Fibroblast of skin of right quadriceps (primary cell): ENCODE data around the gene VEGFA.

Experiments
- DNase-seq: peaks from one replicate; pipeline ENCODE4 v3.0.0-alpha.2; 2013

VEGFA gene

GRCh38 chr6:43826730-43827129 is 56.7 kb downstream of the VEGFA start:
- no peak for DNase-seq

DNA sequence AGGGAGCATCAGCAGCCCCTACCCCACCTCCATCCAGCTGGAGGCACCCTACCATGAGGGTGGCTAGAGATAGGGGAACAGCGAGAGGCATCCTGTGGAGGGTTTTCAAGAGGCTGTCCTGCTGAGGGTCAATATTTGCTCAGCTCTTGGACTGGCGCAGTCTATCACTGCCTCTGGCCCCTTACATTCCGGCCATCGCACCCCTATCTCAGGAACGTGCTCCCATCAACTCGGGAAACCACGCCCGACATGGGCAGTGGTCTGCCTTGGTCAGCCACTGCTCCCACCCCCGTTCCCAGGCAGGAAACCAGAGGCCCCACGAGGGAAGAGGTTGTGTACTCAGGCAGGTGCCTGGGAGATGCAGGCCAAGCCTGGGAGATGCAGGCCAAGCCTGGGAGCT is 57.9 kb downstream of the VEGFA start:
- DNase-seq = no peak

GRCh38 chr6:43828711-43829110 is 58.7 kb downstream of the VEGFA start:
- no peak for DNase-seq

DNA sequence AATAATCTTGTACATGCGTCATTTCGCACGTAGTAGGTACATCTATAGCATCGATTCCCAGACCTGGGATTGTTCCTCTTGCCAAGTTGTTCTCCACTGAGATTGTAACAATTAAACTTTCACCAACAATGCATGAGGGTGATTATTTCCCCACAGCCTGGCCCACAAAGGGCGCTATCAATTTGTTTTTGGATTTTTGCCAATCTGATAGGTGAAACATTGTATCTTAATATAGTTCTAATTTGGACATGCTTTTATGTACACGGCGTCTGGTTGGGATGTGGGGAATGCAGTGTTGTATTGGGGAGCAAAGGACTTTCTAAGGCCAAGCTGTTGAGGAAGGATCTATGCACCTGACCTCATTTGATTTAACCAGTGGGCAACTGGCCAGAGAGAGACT is 59.5 kb downstream of the VEGFA start:
- no peak for DNase-seq

DNA sequence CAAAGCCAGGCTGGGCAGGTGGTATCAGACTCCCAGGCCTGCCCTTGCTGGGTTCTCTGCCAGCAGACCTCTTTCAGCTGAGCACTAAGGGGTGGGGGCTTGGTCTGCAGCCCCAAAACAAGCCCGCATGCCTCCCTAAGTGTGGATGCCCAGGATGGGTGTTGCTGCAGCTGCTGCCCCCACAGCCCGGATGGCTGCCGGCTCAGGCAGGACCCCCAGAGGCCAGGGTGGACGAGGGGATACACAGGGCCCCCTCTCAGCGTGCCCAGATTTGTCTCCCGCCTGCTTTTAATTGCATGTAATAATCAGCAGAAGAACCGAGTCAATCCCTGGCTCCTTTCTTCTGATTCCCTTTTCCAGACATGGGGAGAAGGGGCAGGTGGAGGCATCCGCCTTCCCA is 60.8 kb downstream of the VEGFA start:
- no peak for DNase-seq

- DNase-seq = no peak
Observed at GRCh38 chr6:43831191-43831590, 61.2 kb downstream of the VEGFA start.

GRCh38 chr6:43833223-43833995 is 63.4 kb downstream of the VEGFA start:
- DNase-seq = no peak

DNA sequence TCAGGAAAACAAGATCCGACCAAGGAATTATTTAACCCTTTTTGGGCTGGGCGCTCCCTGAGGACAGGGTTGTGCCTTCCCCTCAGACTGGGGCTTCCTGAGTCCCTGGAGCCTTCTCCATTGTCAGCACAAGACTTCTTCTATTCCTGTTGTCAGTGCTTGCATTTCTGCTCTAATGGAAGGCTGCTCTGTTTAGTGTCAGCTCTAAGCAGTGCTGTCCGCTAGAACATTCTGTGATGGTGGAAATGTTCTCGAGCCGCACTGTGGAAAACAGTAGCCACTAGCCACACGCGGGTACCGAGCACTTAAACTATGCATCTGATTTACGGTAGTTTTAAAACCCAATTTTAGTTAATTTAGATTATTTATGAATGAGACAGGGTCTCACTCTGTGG is 64.0 kb downstream of the VEGFA start:
- no peak for DNase-seq

- DNase-seq = no peak
Observed at GRCh38 chr6:43834528-43835155, 64.6 kb downstream of the VEGFA start.

DNA sequence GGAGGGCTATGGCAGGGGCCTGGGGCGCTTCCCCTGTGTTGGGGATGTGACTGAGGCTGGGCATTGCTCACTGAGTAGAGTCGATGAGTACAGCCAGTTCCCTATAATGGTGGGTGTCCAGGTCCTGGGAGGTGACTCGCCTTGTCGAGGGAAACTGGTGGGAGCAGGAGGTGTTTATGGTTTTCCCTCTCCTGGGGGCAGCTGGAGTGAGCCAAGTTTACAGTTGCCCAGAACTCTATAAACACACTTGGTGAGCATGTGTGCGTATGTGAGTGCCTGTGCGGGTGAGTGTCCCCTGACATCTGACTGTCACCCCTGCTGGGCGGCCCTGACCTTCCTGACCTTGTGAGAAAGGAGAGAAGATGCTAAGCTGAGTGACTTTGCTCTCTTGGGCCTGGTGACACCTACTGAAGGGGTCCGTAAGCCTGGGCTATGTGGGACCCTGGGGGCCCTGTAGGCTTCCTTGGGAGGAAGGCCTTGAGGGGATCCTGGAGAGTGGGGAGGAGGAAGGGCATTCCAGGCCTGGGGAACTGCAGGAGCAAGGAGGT is 65.9 kb downstream of the VEGFA start:
- DNase-seq = no peak
